Measurements from ENCODE around the gene INO80.

The INO80 gene

GRCh38 chr15:41043276-41043951 lies 72.7 kb downstream of the INO80 start:
- DNase-seq = no peak

GRCh38 chr15:41042851-41043250 lies 73.2 kb downstream of the INO80 start:
- no peak for DNase-seq

- no peak for DNase-seq
Observed at GRCh38 chr15:41039121-41039520, 77.0 kb downstream of the INO80 start.

GRCh38 chr15:41032079-41032328 lies 84.1 kb downstream of the INO80 start:
- no peak for DNase-seq

- DNase-seq = no peak
Observed at GRCh38 chr15:41031232-41032078, 84.6 kb downstream of the INO80 start.

- DNase-seq = no peak
Observed at GRCh38 chr15:41028853-41029252, 87.2 kb downstream of the INO80 start.

- no peak for DNase-seq
Observed at GRCh38 chr15:41025393-41025792, 90.7 kb downstream of the INO80 start.

- no peak for DNase-seq
Observed at GRCh38 chr15:41024885-41025284, 91.2 kb downstream of the INO80 start.

- DNase-seq = no peak
Observed at GRCh38 chr15:41024131-41024530, 91.9 kb downstream of the INO80 start.

- DNase-seq = peak; percentile 12
Observed at GRCh38 chr15:41022487-41023090, 93.5 kb downstream of the INO80 start.

GRCh38 chr15:41020829-41021228 lies 95.3 kb downstream of the INO80 start:
- DNase-seq = no peak

- no peak for DNase-seq
Observed at GRCh38 chr15:41020311-41020710, 95.8 kb downstream of the INO80 start.

- DNase-seq = no peak
Observed at GRCh38 chr15:41019174-41019573, 96.9 kb downstream of the INO80 start.

GRCh38 chr15:41018534-41018933 lies 97.5 kb downstream of the INO80 start:
- DNase-seq = no peak

- DNase-seq = no peak
Observed at GRCh38 chr15:41017066-41017735, 98.9 kb downstream of the INO80 start.

GRCh38 chr15:41013691-41014414 lies 102.2 kb downstream of the INO80 start:
- DNase-seq = no peak

GRCh38 chr15:41011055-41011815 lies 104.8 kb downstream of the INO80 start:
- DNase-seq = no peak

GRCh38 chr15:41010345-41010744 lies 105.7 kb downstream of the INO80 start:
- DNase-seq = no peak

GRCh38 chr15:41006479-41006878 lies 109.6 kb downstream of the INO80 start:
- no peak for DNase-seq

GRCh38 chr15:41004490-41004889 lies 111.6 kb downstream of the INO80 start:
- no peak for DNase-seq

GRCh38 chr15:41001524-41002214 lies 114.4 kb downstream of the INO80 start:
- DNase-seq = no peak

- DNase-seq = no peak
Observed at GRCh38 chr15:40999190-40999589, 116.9 kb downstream of the INO80 start.

All from stimulated activated CD4-positive, alpha-beta T cell treated with anti-CD3 and anti-CD28 coated beads, Interleukin-1b, Interleukin-23, amount 100 ng/mL, for 48 hours (primary cell).